ENCODE data around the gene LRMDA. TPM values are rescaled to one million over a fixed set of nuclear protein-coding genes. Genes with fewer than 3 reads are reported as not detected.

Gene LRMDA
- total RNA-seq, 2 donors from 2014 or later: 9.6 to 12.6 TPM

GRCh38 chr10:75712242-75712880 lies 280.9 kb downstream of the LRMDA start:
- H3K4me3 ChIP-seq: no peak overlapping the region
- H3K4me1 ChIP-seq (replicated peaks): no peaks in the 10 kb centered on the region
- no peaks in the 10 kb centered on the region for H3K9me3 ChIP-seq
- TF ChIP-seq, protein P1, sequence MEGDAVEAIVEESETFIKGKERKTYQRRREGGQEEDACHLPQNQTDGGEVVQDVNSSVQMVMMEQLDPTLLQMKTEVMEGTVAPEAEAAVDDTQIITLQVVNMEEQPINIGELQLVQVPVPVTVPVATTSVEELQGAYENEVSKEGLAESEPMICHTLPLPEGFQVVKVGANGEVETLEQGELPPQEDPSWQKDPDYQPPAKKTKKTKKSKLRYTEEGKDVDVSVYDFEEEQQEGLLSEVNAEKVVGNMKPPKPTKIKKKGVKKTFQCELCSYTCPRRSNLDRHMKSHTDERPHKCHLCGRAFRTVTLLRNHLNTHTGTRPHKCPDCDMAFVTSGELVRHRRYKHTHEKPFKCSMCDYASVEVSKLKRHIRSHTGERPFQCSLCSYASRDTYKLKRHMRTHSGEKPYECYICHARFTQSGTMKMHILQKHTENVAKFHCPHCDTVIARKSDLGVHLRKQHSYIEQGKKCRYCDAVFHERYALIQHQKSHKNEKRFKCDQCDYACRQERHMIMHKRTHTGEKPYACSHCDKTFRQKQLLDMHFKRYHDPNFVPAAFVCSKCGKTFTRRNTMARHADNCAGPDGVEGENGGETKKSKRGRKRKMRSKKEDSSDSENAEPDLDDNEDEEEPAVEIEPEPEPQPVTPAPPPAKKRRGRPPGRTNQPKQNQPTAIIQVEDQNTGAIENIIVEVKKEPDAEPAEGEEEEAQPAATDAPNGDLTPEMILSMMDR (IDR thresholded peaks at IDR 0.05): no peak
- 59% methylated on average over 22 of the region's 22 CpGs for WGBS
- DNase-seq (ENCODE audit: low spot score): no peak
- H3K36me3 ChIP-seq: no peaks in the 10 kb centered on the region
- H3K27ac ChIP-seq: no peak overlapping the region
- H3K27me3 ChIP-seq (replicated peaks; ENCODE audit: insufficient read depth): no peaks in the 10 kb centered on the region
- intact Hi-C loops (cut with DNase I): no loop called here

GRCh38 chr10:75716506-75716905 lies 285.1 kb downstream of the LRMDA start:
- TF ChIP-seq, protein P1 (IDR thresholded peaks at IDR 0.05): no peak
- TF ChIP-seq POLR2A (IDR thresholded peaks at IDR 0.05): no peak
- no peak for TF ChIP-seq POLR2AphosphoS5 (IDR thresholded peaks at IDR 0.05)
- no peaks in the 10 kb centered on the region for H3K9me3 ChIP-seq
- H3K4me3 ChIP-seq: no peak overlapping the region
- no peaks in the 10 kb centered on the region for H3K36me3 ChIP-seq
- H3K4me1 ChIP-seq (replicated peaks): no peaks in the 10 kb centered on the region
- 92% methylated on average over 3 of the region's 3 CpGs for WGBS
- intact Hi-C loops (cut with DNase I): no loop called here
- H3K27ac ChIP-seq: no peak overlapping the region
- DNase-seq (ENCODE audit: low spot score): no peak
- H3K27me3 ChIP-seq (replicated peaks; ENCODE audit: insufficient read depth): no peaks in the 10 kb centered on the region

DNA sequence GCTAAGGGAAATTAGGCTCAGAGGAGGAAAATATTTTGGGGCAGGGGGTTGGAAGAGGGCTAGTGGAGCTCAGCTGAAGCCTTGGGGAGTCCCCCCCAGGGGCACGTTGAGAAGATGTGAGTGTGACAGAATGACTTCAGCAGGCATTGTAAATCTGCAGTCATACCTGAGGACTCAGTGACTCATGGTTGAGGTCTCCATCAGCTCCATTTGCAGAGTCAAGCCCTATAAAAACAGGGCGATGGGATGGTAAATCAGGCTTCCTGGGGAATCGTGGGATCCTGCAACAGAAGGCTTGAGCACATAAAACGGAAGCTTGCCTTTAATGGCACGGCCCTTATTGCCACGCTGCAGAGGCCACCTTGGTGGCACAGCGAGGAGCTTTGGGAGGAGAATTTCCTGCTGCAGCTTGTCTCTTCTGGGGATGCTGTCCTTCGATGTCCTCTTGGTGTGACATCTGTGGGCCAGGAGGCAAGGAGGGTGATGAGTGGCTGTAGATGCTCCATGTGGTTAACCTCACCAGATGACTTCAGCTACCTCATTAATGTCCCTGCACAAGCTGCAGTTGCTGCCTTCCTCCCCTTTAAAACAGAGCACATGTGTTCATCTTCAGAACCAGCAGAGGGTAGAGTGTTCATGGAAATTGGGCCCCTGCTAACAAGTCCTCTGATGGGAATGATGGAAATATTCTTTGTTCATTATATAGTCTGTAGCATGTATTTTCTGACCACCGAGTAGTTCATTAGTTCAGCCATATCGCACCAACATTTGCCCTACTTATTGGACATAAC lies 285.9 kb downstream of the LRMDA start:
- 88% methylated on average over 10 of the region's 10 CpGs for WGBS
- Histone ChIP-seq H3K9me3 (no peaks in the 10 kb centered on the region), H3K27ac (no peak overlapping the region), H3K27me3 (replicated peaks; ENCODE audit: insufficient read depth) (no peaks in the 10 kb centered on the region), H3K36me3 (no peaks in the 10 kb centered on the region), H3K4me3 (no peak overlapping the region), H3K4me1 (replicated peaks) (no peaks in the 10 kb centered on the region)
- TF ChIP-seq, protein P1 (IDR thresholded peaks at IDR 0.05): peak in 1 of 4 experiments; percentile 11
- TF ChIP-seq POLR2AphosphoS5 (IDR thresholded peaks at IDR 0.05) (no peak), POLR2A (IDR thresholded peaks at IDR 0.05) (no peak)
- no peak for DNase-seq (ENCODE audit: low spot score)
- intact Hi-C loops (cut with DNase I): no loop called here

DNA sequence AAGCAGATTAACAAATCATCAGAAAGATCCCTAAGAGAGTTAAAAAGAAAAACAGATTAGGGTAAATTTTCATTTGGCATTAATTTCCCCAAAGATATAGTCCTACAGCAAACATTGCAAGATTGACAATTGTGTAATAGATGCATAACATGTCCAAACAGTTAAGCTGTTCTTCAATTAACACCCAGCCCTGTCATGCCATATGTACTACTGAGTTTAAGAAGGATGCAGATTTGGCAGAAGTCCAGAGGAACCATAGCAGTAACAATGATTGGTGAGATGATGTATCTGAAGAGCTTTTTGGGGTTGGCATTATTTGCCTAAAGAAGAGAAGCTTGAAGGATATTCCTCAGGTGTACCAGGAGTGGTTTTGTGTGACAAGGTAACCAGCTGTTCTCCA lies 287.6 kb downstream of the LRMDA start:
- TF ChIP-seq POLR2AphosphoS5 (IDR thresholded peaks at IDR 0.05) (no peak), POLR2A (IDR thresholded peaks at IDR 0.05) (no peak)
- TF ChIP-seq, protein P1 (IDR thresholded peaks at IDR 0.05): no peak

DNA sequence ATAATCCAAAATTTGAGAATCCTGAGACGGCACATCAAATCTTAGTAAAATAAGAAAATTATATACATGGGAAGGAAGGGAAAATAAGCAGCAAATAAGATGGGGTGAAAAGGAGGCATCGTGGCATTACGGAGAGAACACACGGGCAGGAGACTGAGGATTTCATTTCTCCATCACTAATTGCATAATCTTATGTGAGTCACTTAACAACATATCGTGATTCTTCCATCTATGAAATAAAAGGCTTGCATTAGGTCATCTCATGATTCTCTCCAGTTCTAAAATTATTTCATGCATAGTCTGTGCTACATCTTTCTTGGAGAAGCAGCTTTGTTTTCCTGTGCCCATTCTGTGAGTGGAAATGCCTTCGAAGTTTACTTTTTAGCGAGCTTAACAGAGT lies 288.7 kb downstream of the LRMDA start:
- no peak overlapping the region for H3K4me3 ChIP-seq
- 92% methylated on average over 7 of the region's 7 CpGs for WGBS
- intact Hi-C loops (cut with DNase I): no loop called here
- no peak overlapping the region for H3K27ac ChIP-seq
- no peak for TF ChIP-seq POLR2A (IDR thresholded peaks at IDR 0.05)
- TF ChIP-seq, protein P1 (IDR thresholded peaks at IDR 0.05): no peak
- no peak for TF ChIP-seq POLR2AphosphoS5 (IDR thresholded peaks at IDR 0.05)
- no peaks in the 10 kb centered on the region for H3K9me3 ChIP-seq
- H3K27me3 ChIP-seq (replicated peaks; ENCODE audit: insufficient read depth): no peaks in the 10 kb centered on the region
- DNase-seq (ENCODE audit: low spot score): no peak
- no peaks in the 10 kb centered on the region for H3K36me3 ChIP-seq
- H3K4me1 ChIP-seq (replicated peaks): no peaks in the 10 kb centered on the region

More for the DNA sequence above, 287.6 kb downstream of the LRMDA start:
- intact Hi-C loops (cut with DNase I): no loop called here
- Histone ChIP-seq H3K27me3 (replicated peaks; ENCODE audit: insufficient read depth) (no peaks in the 10 kb centered on the region), H3K4me3 (no peak overlapping the region), H3K4me1 (replicated peaks) (no peaks in the 10 kb centered on the region), H3K36me3 (no peaks in the 10 kb centered on the region), H3K27ac (no peak overlapping the region), H3K9me3 (no peaks in the 10 kb centered on the region)
- DNase-seq (ENCODE audit: low spot score): no peak
